ENCODE data around the gene HIKESHI. TPM values are rescaled to one million over a fixed set of nuclear protein-coding genes. Genes with fewer than 3 reads are reported as not detected.

HIKESHI gene, protein sequence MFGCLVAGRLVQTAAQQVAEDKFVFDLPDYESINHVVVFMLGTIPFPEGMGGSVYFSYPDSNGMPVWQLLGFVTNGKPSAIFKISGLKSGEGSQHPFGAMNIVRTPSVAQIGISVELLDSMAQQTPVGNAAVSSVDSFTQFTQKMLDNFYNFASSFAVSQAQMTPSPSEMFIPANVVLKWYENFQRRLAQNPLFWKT
- total RNA-seq (100 to 1,000 TPM in 1 of 5 donors, 10 to 100 TPM in 2, 1 to 10 TPM in 1, under 1 TPM in 1; 0.87 to 149 (median 30.1) TPM), polyA plus RNA-seq (10 to 100 TPM; 30.7 to 44.5 (median 32.3) TPM)
- long read RNA-seq, donor 1, transcript HIKESHI-201 (5 exons, 1,113 nt), result major isoform, 7 of 17 reads
- long read RNA-seq, donor 1, partial matches to known transcripts, result 9 of 17 reads
- long read RNA-seq, donor 1, other reads (novel, unspliced or antisense), result 0 of 17 reads
- long read RNA-seq, donor 2, transcript HIKESHI-201 (5 exons, 1,113 nt), result major isoform, 15 of 32 reads
- long read RNA-seq, donor 2, partial matches to known transcripts, result 15 of 32 reads
- long read RNA-seq, donor 2, other reads (novel, unspliced or antisense), result 0 of 32 reads
- long read RNA-seq, donor 3, transcript HIKESHI-201 (5 exons, 1,113 nt), result major isoform, 10 of 16 reads
- long read RNA-seq, donor 3, partial matches to known transcripts, result 5 of 16 reads
- long read RNA-seq, donor 3, other reads (novel, unspliced or antisense), result 0 of 16 reads
- long read RNA-seq, donor 4, partial matches to known transcripts, result 0 of 6 reads
- long read RNA-seq, donor 4, other reads (novel, unspliced or antisense), result 0 of 6 reads
- long read RNA-seq, donor 5, transcript HIKESHI-201 (5 exons, 1,113 nt), result major isoform, 22 of 34 reads
- long read RNA-seq, donor 5, partial matches to known transcripts, result 9 of 34 reads
- long read RNA-seq, donor 5, other reads (novel, unspliced or antisense), result 0 of 34 reads
- long read RNA-seq, donor 6, transcript HIKESHI-201 (5 exons, 1,113 nt), result major isoform, 25 of 72 reads
- long read RNA-seq, donor 6, partial matches to known transcripts, result 42 of 72 reads
- long read RNA-seq, donor 6, other reads (novel, unspliced or antisense), result 0 of 72 reads
- long read RNA-seq, donor 7, transcript HIKESHI-201 (5 exons, 1,113 nt), result major isoform, 28 of 54 reads
- long read RNA-seq, donor 7, partial matches to known transcripts, result 18 of 54 reads
- long read RNA-seq, donor 7, other reads (novel, unspliced or antisense), result 0 of 54 reads
- long read RNA-seq, donor 8, transcript HIKESHI-201 (5 exons, 1,113 nt), result major isoform, 21 of 36 reads
- long read RNA-seq, donor 8, partial matches to known transcripts, result 11 of 36 reads
- long read RNA-seq, donor 8, other reads (novel, unspliced or antisense), result 0 of 36 reads
- long read RNA-seq, donor 9, transcript HIKESHI-201 (5 exons, 1,113 nt), result major isoform, 25 of 54 reads
- long read RNA-seq, donor 9, partial matches to known transcripts, result 20 of 54 reads
- long read RNA-seq, donor 9, other reads (novel, unspliced or antisense), result 0 of 54 reads
- long read RNA-seq, donor 10, transcript HIKESHI-201 (5 exons, 1,113 nt), result major isoform, 6 of 7 reads
- long read RNA-seq, donor 10, partial matches to known transcripts, result 0 of 7 reads
- long read RNA-seq, donor 10, other reads (novel, unspliced or antisense), result 0 of 7 reads

DNA sequence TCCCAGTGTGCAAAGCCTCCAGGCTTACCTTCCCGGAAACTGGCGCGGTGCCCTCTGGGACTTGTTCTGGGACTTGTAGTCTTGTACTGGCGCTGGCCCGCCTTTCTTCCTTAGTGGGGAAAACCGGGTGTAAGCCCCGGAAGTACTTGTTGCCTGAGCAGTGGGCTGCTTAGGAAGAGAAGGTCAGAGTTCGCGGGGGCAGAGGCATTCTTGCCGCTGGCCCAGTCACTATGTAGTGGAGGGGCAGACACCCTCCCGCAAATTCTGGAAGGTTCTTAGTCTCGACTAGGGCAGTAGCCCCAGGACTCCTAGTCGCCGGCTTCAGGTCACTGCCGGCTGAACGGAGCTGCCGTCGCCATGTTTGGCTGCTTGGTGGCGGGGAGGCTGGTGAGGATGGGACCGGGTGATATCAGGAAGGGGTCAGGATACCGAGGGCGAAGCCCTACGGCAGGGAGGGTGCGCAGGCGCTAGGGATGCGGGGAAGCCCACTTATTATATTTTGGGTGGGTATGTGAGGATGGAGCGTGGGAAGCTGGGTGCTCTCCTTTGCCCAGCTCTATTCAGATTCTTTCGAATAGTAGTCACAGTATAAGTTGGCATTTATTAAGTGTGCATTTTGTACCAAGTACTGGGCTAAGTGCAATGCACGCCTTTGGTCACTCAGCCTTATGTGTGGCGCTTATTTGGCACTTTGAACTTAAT, at the start of gene HIKESHI:
TSS of gene HIKESHI (plus strand) at position 149 of the 702 bp plus-strand sequence. CDS start at position 358, 209 bp downstream.
- peak; percentile 99 to 100 for DNase-seq
- WGBS, 5 donors, result 0 to 1% (median 1%) methylated on average over 29 to 30 of the region's 30 CpGs
- intact Hi-C loops (cut with DNase I; ENCODE audit: low total_unique reads), result no loop called here
- no peaks in the 10 kb centered on the region for H3K27me3 ChIP-seq
- H3K27ac ChIP-seq, result peak within 1 kb of the TSS; percentile 73 to 89 (median 87)
- TF ChIP-seq CTCF (IDR thresholded peaks at IDR 0.05) (no peak), POLR2A (IDR thresholded peaks at IDR 0.05) (no peak), EP300 (IDR thresholded peaks at IDR 0.05) (no peak), POLR2AphosphoS5 (IDR thresholded peaks at IDR 0.05) (peak; percentile 71 to 96 (median 87))
- H3K36me3 ChIP-seq, result peaks cover 0 to 7% (median 5%) of the 10 kb centered on the region in 4 donors
- peak within 1 kb of the TSS; percentile 65 to 86 (median 74) for H3K4me3 ChIP-seq
- no peaks in the 10 kb centered on the region for H3K9me3 ChIP-seq
- peaks cover 0 to 21% (median 18%) of the 10 kb centered on the region in 4 donors for H3K4me1 ChIP-seq

DNA sequence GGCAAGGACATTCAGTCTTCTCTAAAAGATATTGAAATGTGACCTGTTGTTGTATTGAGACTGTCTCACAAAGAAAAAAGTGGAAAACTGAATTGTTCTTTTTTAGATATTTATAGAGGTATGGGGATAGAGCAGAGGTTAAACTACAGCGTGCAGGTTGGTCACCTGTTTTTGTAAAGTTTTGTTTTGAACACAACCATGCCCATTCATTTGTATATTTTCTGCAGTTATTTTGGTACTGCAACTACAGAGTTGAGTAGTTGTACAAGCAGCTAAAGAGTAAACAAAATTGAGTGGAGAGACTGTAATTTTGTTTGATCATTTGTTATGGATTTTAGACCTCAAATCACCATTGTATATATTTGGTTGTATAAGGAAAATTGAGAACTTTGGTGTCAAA, 46.1 kb upstream of the HIKESHI start:
- 73 to 93% (median 81%) methylated on average over 1 of the region's 1 CpG for WGBS, 5 donors
- H3K9me3 ChIP-seq, result no peaks in the 10 kb centered on the region
- peaks cover 5 to 58% (median 41%) of the 10 kb centered on the region in 4 donors for H3K36me3 ChIP-seq
- H3K27me3 ChIP-seq, result no peaks in the 10 kb centered on the region
- no peak for TF ChIP-seq POLR2AphosphoS5 (IDR thresholded peaks at IDR 0.05)
- TF ChIP-seq CTCF (IDR thresholded peaks at IDR 0.05), result no peak
- no peak for TF ChIP-seq EP300 (IDR thresholded peaks at IDR 0.05)
- TF ChIP-seq POLR2A (IDR thresholded peaks at IDR 0.05), result no peak
- peaks cover 0 to 18% (median 5%) of the 10 kb centered on the region in 4 donors for H3K4me1 ChIP-seq
- intact Hi-C loops (cut with DNase I; ENCODE audit: low total_unique reads), result no loop called here
- DNase-seq, result no peak
- H3K27ac ChIP-seq, result no peak overlapping the region
- H3K4me3 ChIP-seq, result no peak overlapping the region

GRCh38 chr11:86256608-86257007, 45.4 kb upstream of the HIKESHI start:
- Histone ChIP-seq H3K27me3 (no peaks in the 10 kb centered on the region), H3K4me3 (no peak overlapping the region), H3K9me3 (no peaks in the 10 kb centered on the region), H3K4me1 (peaks cover 0 to 13% (median 2%) of the 10 kb centered on the region in 4 donors), H3K36me3 (peaks cover 5 to 62% (median 46%) of the 10 kb centered on the region in 4 donors), H3K27ac (no peak overlapping the region)
- intact Hi-C loops (cut with DNase I; ENCODE audit: low total_unique reads), result no loop called here
- TF ChIP-seq CTCF (IDR thresholded peaks at IDR 0.05) (no peak), POLR2A (IDR thresholded peaks at IDR 0.05) (no peak), EP300 (IDR thresholded peaks at IDR 0.05) (no peak), POLR2AphosphoS5 (IDR thresholded peaks at IDR 0.05) (no peak)
- DNase-seq, result no peak
- WGBS, 5 donors, result 58 to 77% (median 62%) methylated on average over 6 of the region's 6 CpGs

All from stomach (tissue), 19 donors.